ENCODE results near the gene LYSET.
A peak's percentile ranks its signal among the peaks of the same experiment; 100 is the strongest.
"Not testable (repeated sequence)": the region's sequence is repeated elsewhere in the genome, so short reads cannot be mapped to it uniquely, and the experiment has no call there.

Gene LYSET

GRCh38 chr14:93163564-93163963 is 21.6 kb upstream of the LYSET start:
- Histone ChIP-seq H3K27ac (replicated peaks) (no peak overlapping the region), H3K27me3 (ENCODE audit: insufficient read depth, poor library complexity, severe bottlenecking) (no peaks in the 10 kb centered on the region), H3K4me3 (replicated peaks; ENCODE audit: insufficient read depth, low read length) (no peak overlapping the region)
- DNase-seq (ENCODE audit: low read depth in 1 of 2, low spot score in 1 of 2), result no peak
- TF ChIP-seq SPI1 (IDR thresholded peaks at IDR 0.05; ENCODE audit: borderline replicate concordance, low read depth) (no peak), REST (IDR thresholded peaks at IDR 0.05; ENCODE audit: insufficient replicate concordance, low read depth) (no peak), GABPA (IDR thresholded peaks at IDR 0.05; ENCODE audit: low read depth) (no peak), POLR2AphosphoS5 (IDR thresholded peaks at IDR 0.05; ENCODE audit: low read depth) (no peak), CTCF (IDR thresholded peaks at IDR 0.05; ENCODE audit: insufficient read depth, low read length) (no peak)

GRCh38 chr14:93165271-93166265 is 19.5 kb upstream of the LYSET start:
- H3K4me3 ChIP-seq (replicated peaks; ENCODE audit: insufficient read depth, low read length); DNase-seq (ENCODE audit: low read depth in 1 of 2, low spot score in 1 of 2); H3K27me3 ChIP-seq (ENCODE audit: insufficient read depth, poor library complexity, severe bottlenecking); H3K27ac ChIP-seq (replicated peaks): not testable (repeated sequence)

- not testable (repeated sequence) for H3K27ac ChIP-seq (replicated peaks); H3K27me3 ChIP-seq (ENCODE audit: insufficient read depth, poor library complexity, severe bottlenecking); H3K4me3 ChIP-seq (replicated peaks; ENCODE audit: insufficient read depth, low read length)
- DNase-seq (ENCODE audit: low read depth in 1 of 2, low spot score in 1 of 2), result peak in 1 of 2 experiments; percentile 21
These were observed 16.5 kb upstream of the LYSET start for GRCh38 chr14:93168610-93169009.

GRCh38 chr14:93169619-93170018 is 15.5 kb upstream of the LYSET start:
- DNase-seq (ENCODE audit: low read depth in 1 of 2, low spot score in 1 of 2), result not testable (repeated sequence)

GRCh38 chr14:93170141-93170540 is 15.0 kb upstream of the LYSET start:
- not testable (repeated sequence) for H3K27me3 ChIP-seq (ENCODE audit: insufficient read depth, poor library complexity, severe bottlenecking); H3K27ac ChIP-seq (replicated peaks); H3K4me3 ChIP-seq (replicated peaks; ENCODE audit: insufficient read depth, low read length); DNase-seq (ENCODE audit: low read depth in 1 of 2, low spot score in 1 of 2)

More at GRCh38 chr14:93169619-93170018, 15.5 kb upstream of the LYSET start:
- H3K27me3 ChIP-seq (ENCODE audit: insufficient read depth, poor library complexity, severe bottlenecking); H3K4me3 ChIP-seq (replicated peaks; ENCODE audit: insufficient read depth, low read length); H3K27ac ChIP-seq (replicated peaks): not testable (repeated sequence)

GRCh38 chr14:93171376-93171775 is 13.7 kb upstream of the LYSET start:
- DNase-seq (ENCODE audit: low read depth in 1 of 2, low spot score in 1 of 2), result no peak
- Histone ChIP-seq H3K27ac (replicated peaks) (no peak overlapping the region), H3K27me3 (ENCODE audit: insufficient read depth, poor library complexity, severe bottlenecking) (no peaks in the 10 kb centered on the region)

More at GRCh38 chr14:93171376-93171775, 13.7 kb upstream of the LYSET start:
- no peak overlapping the region for H3K4me3 ChIP-seq (replicated peaks; ENCODE audit: insufficient read depth, low read length)
- no peak for TF ChIP-seq CTCF (IDR thresholded peaks at IDR 0.05; ENCODE audit: insufficient read depth, low read length)
- no peak for TF ChIP-seq POLR2AphosphoS5 (IDR thresholded peaks at IDR 0.05; ENCODE audit: low read depth)
- TF ChIP-seq SPI1 (IDR thresholded peaks at IDR 0.05; ENCODE audit: borderline replicate concordance, low read depth), result no peak
- no peak for TF ChIP-seq REST (IDR thresholded peaks at IDR 0.05; ENCODE audit: insufficient replicate concordance, low read depth)
- TF ChIP-seq GABPA (IDR thresholded peaks at IDR 0.05; ENCODE audit: low read depth), result no peak
